PC-9 (cell line): ENCODE results near the gene PPAN. TPM values are rescaled to one million over a fixed set of nuclear protein-coding genes. Genes with fewer than 3 reads are reported as not detected.

Experiments used
- BruUV-seq: library from RNA; stranded (reverse); fragments of 400-500 nt; replicated peaks from 2 replicates; lab custom pipeline; 2021; lab: Mats Ljungman, UMichigan
- CTCF ChIA-PET: fragments of 300-600 bp; sonication (Branson Sonifier 250); formaldehyde crosslinking; loops from one replicate; lab custom pipeline; 2022; ENCODE audit warnings: antibody characterized with exemption; lab: Charles Lee
- POLR2A ChIA-PET: fragments of 300-600 bp; sonication (Branson Sonifier 250); formaldehyde crosslinking; loops from one replicate; lab custom pipeline; 2022; ENCODE audit warnings: antibody characterized with exemption; ENCODE audit not compliant: unreplicated experiment; lab: Charles Lee
- DNase-seq, 2 experiments: peaks; one replicate each; pipeline versions ENCODE4 v3.0.0 to v3.0.0-alpha.2; 2015 to 2022; ENCODE audit warnings: mixed read lengths in 1 of 2
- H2AFZ ChIP-seq: fragments of 200-600 bp; sonication (generic); 2 replicates; pipeline ENCODE4 v1.8.1; 2017; ENCODE audit warnings: antibody characterized with exemption
- H3F3A ChIP-seq: fragments of 200-600 bp; sonication (generic); 2 replicates; pipeline ENCODE4 v1.8.1; 2017; ENCODE audit warnings: antibody characterized with exemption, mild to moderate bottlenecking, low read depth; ENCODE audit not compliant: insufficient read depth
- H3K27ac ChIP-seq: fragments of 200-600 bp; sonication (generic); 2 replicates; pipeline ENCODE4 v1.6.1; 2016; ENCODE audit warnings: mixed run types
- H3K27me3 ChIP-seq: fragments of 200-600 bp; sonication (generic); 2 replicates; pipeline ENCODE4 v1.6.1; 2016; ENCODE audit warnings: low read depth, mixed run types; ENCODE audit not compliant: insufficient read depth
- H3K36me3 ChIP-seq: fragments of 200-600 bp; sonication (generic); 2 replicates; pipeline ENCODE4 v1.6.1; 2016; ENCODE audit warnings: low read depth, mixed run types
- H3K4me1 ChIP-seq: fragments of 200-600 bp; sonication (generic); replicated peaks from 2 replicates; pipeline ENCODE4 v1.6.1; 2016; ENCODE audit warnings: mixed run types; ENCODE audit not compliant: insufficient read depth
- H3K4me2 ChIP-seq: fragments of 200-600 bp; sonication (generic); 2 replicates; pipeline ENCODE4 v1.6.1; 2017; ENCODE audit warnings: mixed run types
- H3K4me3 ChIP-seq: fragments of 200-600 bp; sonication (generic); 2 replicates; pipeline ENCODE4 v1.6.1; 2016; ENCODE audit warnings: mixed run types
- H3K79me2 ChIP-seq: fragments of 200-600 bp; sonication (generic); 2 replicates; pipeline ENCODE4 v1.6.1; 2017; ENCODE audit warnings: low read depth, mixed run types
- H3K9me2 ChIP-seq: fragments of 200-600 bp; sonication (generic); 2 replicates; pipeline ENCODE4 v1.8.1; 2017; ENCODE audit warnings: mild to moderate bottlenecking; ENCODE audit not compliant: insufficient read depth
- H3K9me3 ChIP-seq: fragments of 200-600 bp; sonication (generic); 2 replicates; pipeline ENCODE4 v1.8.1; 2016; ENCODE audit warnings: low read depth; ENCODE audit not compliant: insufficient read depth
- H4K20me1 ChIP-seq: fragments of 200-600 bp; sonication (generic); 2 replicates; pipeline ENCODE4 v1.8.1; 2017; ENCODE audit not compliant: insufficient read depth
- EZH2 ChIP-seq: fragments of 200-600 bp; sonication (generic); IDR thresholded peaks from 2 replicates; pipeline ENCODE4 v1.8.0; 2017; ENCODE audit warnings: antibody characterized with exemption, low read depth
- intact Hi-C: fragments of 100-400 bp; cut with micrococcal nuclease; formaldehyde crosslinking; loops from one replicate; pipeline ENCODE4 v1.10.0; 2022; ENCODE audit not compliant: unreplicated experiment
- total RNA-seq: library from RNA; stranded (reverse); gene quantifications from 2 replicates; pipeline ENCODE4 v1.2.3, GENCODE V29; 2021
- TF ChIP-seq, protein P1 (sequence below): fragments of 200-600 bp; sonication (generic); conservative IDR thresholded peaks from 2 replicates; pipeline ENCODE4 v1.6.1; 2017; ENCODE audit warnings: mixed run types, antibody characterized with exemption, mild to moderate bottlenecking, moderate library complexity

The PPAN gene
- total RNA-seq, 1 experiment from 2014 or later = 41.0 TPM

DNA sequence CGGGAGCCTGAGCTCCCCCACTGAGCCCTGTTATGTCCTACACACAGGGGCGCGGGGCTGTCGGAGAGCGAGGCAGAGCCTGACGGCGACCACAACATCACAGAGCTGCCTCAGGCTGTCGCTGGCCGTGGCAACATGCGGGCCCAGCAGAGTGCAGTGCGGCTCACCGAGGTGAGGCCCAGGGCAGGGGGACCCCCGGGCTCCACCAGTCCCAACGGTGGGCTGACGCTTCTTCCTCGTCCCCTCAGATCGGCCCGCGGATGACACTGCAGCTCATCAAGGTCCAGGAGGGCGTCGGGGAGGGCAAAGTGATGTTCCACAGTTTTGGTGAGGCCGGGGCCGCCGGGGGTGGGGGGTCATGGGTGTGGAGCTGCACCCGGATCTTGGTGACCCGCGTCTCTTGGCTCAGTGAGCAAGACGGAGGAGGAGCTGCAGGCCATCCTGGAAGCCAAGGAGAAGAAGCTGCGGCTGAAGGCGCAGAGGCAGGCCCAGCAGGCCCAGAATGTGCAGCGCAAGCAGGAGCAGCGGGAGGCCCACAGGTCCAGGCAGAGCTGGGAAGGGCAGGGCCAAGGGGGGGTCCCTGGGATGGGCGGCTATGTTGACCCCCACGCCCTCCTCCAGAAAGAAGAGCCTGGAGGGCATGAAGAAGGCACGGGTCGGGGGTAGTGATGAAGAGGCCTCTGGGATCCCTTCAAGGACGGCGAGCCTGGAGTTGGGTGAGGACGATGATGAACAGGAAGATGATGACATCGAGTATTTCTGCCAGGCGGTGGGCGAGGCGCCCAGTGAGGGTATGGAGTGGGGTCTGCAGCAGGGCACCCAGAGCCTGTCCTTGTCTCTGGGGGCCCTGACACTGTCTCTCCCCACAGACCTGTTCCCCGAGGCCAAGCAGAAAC is 4.2 kb downstream of the PPAN start:
- H3K9me2 ChIP-seq = no peaks in the 10 kb centered on the region
- H3F3A ChIP-seq = peaks cover 77% of the 10 kb centered on the region
- H3K4me2 ChIP-seq = no peak overlapping the region
- peaks cover 35% of the 10 kb centered on the region for H3K79me2 ChIP-seq
- intact Hi-C loops = no loop called here
- H3K27ac ChIP-seq = no peak overlapping the region
- no TSS peak for BruUV-seq
- no peak overlapping the region for H3K4me3 ChIP-seq
- H3K36me3 ChIP-seq = peaks cover 38% of the 10 kb centered on the region
- no peaks in the 10 kb centered on the region for H3K27me3 ChIP-seq
- H2AFZ ChIP-seq = no peak overlapping the region
- DNase-seq = no peak
- ChIA-PET CTCF (no interaction called here), POLR2A (no interaction called here)
- H4K20me1 ChIP-seq = peaks cover 63% of the 10 kb centered on the region
- TF ChIP-seq, protein P1, sequence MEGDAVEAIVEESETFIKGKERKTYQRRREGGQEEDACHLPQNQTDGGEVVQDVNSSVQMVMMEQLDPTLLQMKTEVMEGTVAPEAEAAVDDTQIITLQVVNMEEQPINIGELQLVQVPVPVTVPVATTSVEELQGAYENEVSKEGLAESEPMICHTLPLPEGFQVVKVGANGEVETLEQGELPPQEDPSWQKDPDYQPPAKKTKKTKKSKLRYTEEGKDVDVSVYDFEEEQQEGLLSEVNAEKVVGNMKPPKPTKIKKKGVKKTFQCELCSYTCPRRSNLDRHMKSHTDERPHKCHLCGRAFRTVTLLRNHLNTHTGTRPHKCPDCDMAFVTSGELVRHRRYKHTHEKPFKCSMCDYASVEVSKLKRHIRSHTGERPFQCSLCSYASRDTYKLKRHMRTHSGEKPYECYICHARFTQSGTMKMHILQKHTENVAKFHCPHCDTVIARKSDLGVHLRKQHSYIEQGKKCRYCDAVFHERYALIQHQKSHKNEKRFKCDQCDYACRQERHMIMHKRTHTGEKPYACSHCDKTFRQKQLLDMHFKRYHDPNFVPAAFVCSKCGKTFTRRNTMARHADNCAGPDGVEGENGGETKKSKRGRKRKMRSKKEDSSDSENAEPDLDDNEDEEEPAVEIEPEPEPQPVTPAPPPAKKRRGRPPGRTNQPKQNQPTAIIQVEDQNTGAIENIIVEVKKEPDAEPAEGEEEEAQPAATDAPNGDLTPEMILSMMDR = no peak
- no peak for TF ChIP-seq EZH2
- H3K9me3 ChIP-seq = no peaks in the 10 kb centered on the region
- H3K4me1 ChIP-seq = peaks cover 9% of the 10 kb centered on the region

DNA sequence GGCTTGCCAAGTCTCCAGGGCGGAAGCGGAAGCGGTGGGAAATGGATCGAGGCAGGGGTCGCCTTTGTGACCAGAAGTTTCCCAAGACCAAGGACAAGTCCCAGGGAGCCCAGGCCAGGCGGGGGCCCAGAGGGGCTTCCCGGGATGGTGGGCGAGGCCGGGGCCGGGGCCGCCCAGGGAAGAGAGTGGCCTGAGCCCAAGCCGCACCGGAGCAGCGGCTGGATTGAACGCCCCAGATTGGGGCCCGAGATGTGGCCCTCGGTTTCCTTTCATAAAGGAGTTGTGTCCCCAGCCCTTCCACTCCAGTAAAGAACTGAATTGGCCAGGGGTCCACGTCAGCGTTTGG is 4.8 kb downstream of the PPAN start:
- no TSS peak for BruUV-seq
- DNase-seq = no peak
- ChIA-PET CTCF (no interaction called here), POLR2A (no interaction called here)
- intact Hi-C loops = no loop called here
- Histone ChIP-seq H4K20me1 (peaks cover 69% of the 10 kb centered on the region), H3K36me3 (peaks cover 42% of the 10 kb centered on the region), H3K4me3 (no peak overlapping the region), H3K9me3 (no peaks in the 10 kb centered on the region), H2AFZ (no peak overlapping the region), H3K4me1 (peaks cover 9% of the 10 kb centered on the region), H3K9me2 (no peaks in the 10 kb centered on the region), H3K27me3 (no peaks in the 10 kb centered on the region), H3F3A (peaks cover 82% of the 10 kb centered on the region), H3K27ac (no peak overlapping the region), H3K79me2 (peaks cover 35% of the 10 kb centered on the region), H3K4me2 (no peak overlapping the region)
- TF ChIP-seq EZH2 = no peak
- TF ChIP-seq, protein P1 = no peak

DNA sequence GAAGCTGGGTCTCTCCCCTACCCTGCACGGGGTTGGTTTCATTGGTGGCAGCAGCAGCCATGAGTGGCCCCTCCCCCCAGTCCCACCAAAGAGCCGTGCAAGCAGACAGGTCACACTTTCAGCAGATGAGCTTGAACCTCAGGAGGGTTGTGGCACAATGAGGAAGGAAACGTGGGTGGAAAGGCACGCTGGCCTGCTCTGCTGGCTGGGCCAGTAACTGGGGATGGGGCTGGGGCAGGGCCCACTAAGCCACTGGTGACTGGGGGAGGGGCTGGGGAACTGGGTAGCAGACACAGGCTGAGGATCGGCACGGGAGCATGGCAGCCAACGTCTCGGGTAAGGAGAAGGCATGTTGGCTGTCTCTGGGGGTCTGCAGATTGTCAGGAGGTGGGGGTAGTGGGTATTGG is 5.2 kb downstream of the PPAN start, which contains the start of gene P2RY11:
P2RY11 (plus strand) TSS at position 289 of the 407 bp plus-strand sequence; CDS start at position 318, 29 bp downstream.
- H3K9me3 ChIP-seq = no peaks in the 10 kb centered on the region
- H3K36me3 ChIP-seq = peaks cover 47% of the 10 kb centered on the region
- H3K27ac ChIP-seq = no peak within 1 kb of the TSS
- no peaks in the 10 kb centered on the region for H3K9me2 ChIP-seq
- H3K4me1 ChIP-seq = peaks cover 9% of the 10 kb centered on the region
- TF ChIP-seq, protein P1 = no peak
- no peak for TF ChIP-seq EZH2
- peaks cover 86% of the 10 kb centered on the region for H3F3A ChIP-seq
- H3K27me3 ChIP-seq = no peaks in the 10 kb centered on the region
- no peak within 1 kb of the TSS for H2AFZ ChIP-seq
- ChIA-PET CTCF (interaction anchor here (0.6 kb wide), 1 partner anchor 91 kb away, joined by 11 read pairs; no protein-coding TSS in a partner anchor), POLR2A (no interaction called here)
- DNase-seq = no peak
- H3K4me2 ChIP-seq = no peak within 1 kb of the TSS
- peaks cover 33% of the 10 kb centered on the region for H3K79me2 ChIP-seq
- intact Hi-C loops = no loop called here
- peaks cover 72% of the 10 kb centered on the region for H4K20me1 ChIP-seq
- H3K4me3 ChIP-seq = no peak within 1 kb of the TSS
- BruUV-seq = no TSS peak
